Measurements from ENCODE around the gene CCDC149. TPM values are rescaled to one million over a fixed set of nuclear protein-coding genes. Genes with fewer than 3 reads are reported as not detected.

The CCDC149 gene
- total RNA-seq, 1 experiment from 2014 or later: 1.1 TPM

DNA sequence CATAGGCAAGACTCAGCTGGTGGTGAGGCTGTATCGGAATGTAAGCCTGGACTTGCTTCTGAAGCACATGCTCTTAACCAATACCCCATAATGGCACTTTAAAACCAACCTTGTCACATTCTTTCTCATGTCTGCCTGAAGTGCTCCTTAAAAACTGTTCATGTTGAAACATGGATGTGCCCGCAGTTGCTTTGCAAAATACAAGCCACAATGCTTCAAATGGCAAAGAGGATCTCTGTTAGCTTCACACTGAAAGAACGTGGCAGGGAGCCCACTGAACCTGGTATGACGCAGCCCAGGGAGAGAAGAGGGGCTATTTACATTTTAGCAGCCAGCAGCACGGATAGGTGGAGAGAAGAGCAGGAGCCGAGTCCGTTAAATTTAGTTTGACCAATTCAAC is 88.1 kb downstream of the CCDC149 start:
- no peak for DNase-seq
- Histone ChIP-seq H3K27ac (no peak overlapping the region), H3K36me3 (no peaks in the 10 kb centered on the region), H3K4me1 (no peaks in the 10 kb centered on the region), H3K4me3 (no peak overlapping the region), H3K27me3 (no peaks in the 10 kb centered on the region; the same call in 1 of the 2 replicates), H3K9me3 (replicated peaks) (no peaks in the 10 kb centered on the region)

DNA sequence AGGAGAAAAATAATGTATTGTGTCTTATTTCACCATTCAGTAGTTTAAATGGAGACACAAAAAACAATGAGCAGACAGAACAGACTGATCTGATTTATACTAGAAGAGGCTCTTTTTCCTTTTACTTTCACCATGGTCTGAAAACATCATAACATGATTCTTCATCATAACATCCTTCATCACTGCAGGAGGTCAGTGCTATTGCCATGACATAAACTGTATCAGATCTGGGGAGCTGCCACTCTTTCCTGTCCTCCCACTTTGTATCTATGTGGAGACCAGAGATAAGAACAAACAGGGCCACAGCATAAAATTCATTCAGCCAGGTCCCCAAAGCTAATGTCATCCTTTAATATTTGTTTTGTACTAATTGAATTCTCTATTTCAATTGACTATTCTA is 92.3 kb downstream of the CCDC149 start:
- Histone ChIP-seq H3K4me3 (no peak overlapping the region), H3K27me3 (peaks cover under 1% of the 10 kb centered on the region), H3K27ac (no peak overlapping the region), H3K9me3 (replicated peaks) (no peaks in the 10 kb centered on the region), H3K36me3 (no peaks in the 10 kb centered on the region), H3K4me1 (no peaks in the 10 kb centered on the region)
- DNase-seq: no peak

DNA sequence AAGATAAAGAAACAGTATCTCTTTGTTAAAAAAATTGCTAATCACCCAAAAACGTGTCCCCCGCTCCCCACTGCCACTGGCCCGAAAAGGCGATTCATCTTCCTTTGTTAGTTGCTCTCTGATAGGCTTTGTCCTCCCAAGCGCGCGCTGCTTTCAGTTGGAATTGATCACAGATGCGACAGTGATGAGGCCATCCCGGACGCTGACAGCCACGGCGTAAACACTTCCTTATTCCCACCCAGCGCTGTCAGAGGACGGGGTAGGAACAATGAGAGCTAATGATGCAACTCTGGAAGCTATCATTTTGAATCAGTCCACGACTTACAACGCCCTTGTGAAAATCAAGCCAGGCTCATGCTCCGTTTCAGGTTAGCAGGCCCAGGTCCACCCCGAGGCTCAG is 96.0 kb downstream of the CCDC149 start:
- H3K9me3 ChIP-seq (replicated peaks): no peaks in the 10 kb centered on the region
- H3K4me1 ChIP-seq: no peaks in the 10 kb centered on the region
- peaks cover 3% of the 10 kb centered on the region for H3K27me3 ChIP-seq
- no peak for DNase-seq
- no peak overlapping the region for H3K4me3 ChIP-seq
- no peak overlapping the region for H3K27ac ChIP-seq
- no peaks in the 10 kb centered on the region for H3K36me3 ChIP-seq

DNA sequence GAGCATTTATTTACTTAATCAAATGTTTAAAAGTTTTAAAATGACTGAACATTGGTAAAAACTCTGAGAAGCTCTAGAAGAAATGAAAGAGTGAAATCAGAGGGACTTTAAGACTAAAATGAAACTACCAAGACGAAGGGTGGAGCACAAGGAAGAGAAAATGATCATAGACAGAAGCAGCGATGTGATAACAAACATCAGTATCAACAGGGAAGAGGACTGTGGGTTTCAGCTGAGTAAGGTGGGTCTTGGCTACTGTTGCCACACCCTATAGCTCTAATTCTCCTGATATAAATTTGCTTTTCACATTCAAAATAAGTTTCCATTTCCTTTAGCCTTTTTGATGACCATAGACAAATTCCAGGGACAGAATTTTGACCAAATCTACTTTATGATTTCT is 99.1 kb downstream of the CCDC149 start:
- H3K27ac ChIP-seq: no peak overlapping the region
- H3K9me3 ChIP-seq (replicated peaks): no peaks in the 10 kb centered on the region
- H3K27me3 ChIP-seq: peaks cover 3% of the 10 kb centered on the region; the same call in 1 of the 2 replicates
- no peak overlapping the region for H3K4me3 ChIP-seq
- H3K36me3 ChIP-seq: no peaks in the 10 kb centered on the region
- H3K4me1 ChIP-seq: no peaks in the 10 kb centered on the region
- no peak for DNase-seq

DNA sequence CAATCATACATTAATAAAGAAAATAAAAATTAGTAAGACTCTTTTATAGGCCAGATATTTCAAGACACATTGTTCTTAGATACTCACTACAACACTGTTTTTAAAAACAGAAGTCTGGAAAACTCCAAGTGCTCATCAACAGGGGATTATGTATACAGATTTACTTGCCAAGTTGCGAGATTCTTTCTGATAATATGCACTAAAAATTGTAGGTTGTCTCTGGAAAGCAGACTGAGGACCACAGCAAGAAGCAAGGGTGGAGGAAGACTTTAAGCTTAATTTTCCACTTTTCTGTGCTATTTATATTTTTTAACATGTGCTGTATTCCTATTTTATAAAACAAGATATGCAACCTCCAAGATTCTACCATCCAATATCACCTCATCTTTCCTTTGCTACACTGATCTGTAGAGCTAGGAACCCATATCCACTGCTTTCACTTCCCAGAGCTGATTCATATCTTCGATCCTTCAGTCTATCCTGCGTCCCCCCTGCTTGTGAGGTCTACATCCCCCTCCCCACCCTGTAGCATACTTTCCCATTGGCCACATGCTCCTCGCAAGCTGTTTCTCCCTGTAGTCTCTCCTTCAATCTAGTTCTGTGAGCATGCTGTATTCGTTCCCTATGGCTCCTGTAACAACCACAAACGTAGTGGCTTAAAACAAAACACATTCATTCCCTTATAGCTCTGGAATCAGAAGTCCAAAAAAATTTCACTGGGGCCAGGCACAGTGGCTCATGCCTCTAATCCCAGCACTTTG is 101.8 kb downstream of the CCDC149 start:
- Histone ChIP-seq H3K4me1 (no peaks in the 10 kb centered on the region), H3K27ac (no peak overlapping the region), H3K4me3 (no peak overlapping the region), H3K27me3 (peaks cover 8% of the 10 kb centered on the region; the same call in 1 of the 2 replicates), H3K9me3 (replicated peaks) (no peaks in the 10 kb centered on the region), H3K36me3 (no peaks in the 10 kb centered on the region)
- DNase-seq: no peak

DNA sequence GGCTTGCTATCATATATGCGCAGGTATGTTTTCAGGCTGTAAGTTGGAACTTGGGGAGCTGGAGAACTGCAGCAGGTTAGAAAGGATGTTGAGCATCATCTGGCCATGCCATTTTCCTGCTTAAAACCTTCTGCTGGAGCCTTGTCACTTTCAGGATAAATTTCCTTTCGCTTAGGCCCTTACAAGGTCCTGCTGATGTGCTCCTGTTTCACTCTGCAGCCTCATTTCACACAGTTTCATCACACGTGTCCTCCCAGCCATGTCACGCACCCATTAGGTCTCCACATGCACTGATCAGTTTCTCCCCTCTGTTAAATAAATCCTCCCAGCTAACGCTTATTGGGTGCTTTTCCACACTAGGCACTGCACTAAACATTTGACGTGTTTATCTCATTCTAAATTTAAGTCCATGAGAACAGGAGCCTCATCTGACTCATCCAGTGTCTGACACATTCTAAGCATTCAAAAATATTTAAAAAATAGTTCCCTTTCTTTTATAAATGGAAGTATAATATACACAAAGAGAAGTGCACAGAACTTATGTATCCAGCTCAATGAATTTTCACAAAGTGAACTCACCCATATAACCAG is 102.9 kb downstream of the CCDC149 start:
- Histone ChIP-seq H3K27me3 (0 out of 2 replicates have a peak, but pooled peaks cover 5% of the 10 kb centered on the region), H3K36me3 (no peaks in the 10 kb centered on the region), H3K4me1 (no peaks in the 10 kb centered on the region), H3K9me3 (replicated peaks) (no peaks in the 10 kb centered on the region), H3K27ac (no peak overlapping the region), H3K4me3 (no peak overlapping the region)
- DNase-seq: no peak

DNA sequence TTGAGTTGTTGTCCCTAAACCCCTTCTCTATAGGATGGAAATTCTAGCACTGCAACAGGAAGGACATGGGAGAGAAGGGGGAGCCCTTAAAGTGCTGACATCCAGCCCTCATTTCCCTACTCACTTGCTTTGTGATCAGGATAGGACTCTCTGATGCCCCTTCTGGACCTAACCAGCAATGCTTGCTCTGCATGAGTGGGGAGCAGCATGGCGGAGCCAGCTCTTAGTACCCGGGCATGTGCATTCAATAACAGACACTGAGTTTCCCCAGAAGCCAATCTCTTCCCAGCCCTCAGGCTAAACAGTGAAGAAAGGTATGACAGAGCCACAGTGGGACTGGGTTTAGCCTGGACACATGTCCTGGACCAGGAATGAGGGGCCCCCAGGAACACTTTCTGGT is 103.5 kb downstream of the CCDC149 start:
- no peaks in the 10 kb centered on the region for H3K9me3 ChIP-seq (replicated peaks)
- H3K27me3 ChIP-seq: 0 out of 2 replicates have a peak, but pooled peaks cover 5% of the 10 kb centered on the region
- H3K36me3 ChIP-seq: no peaks in the 10 kb centered on the region
- no peak for DNase-seq
- H3K27ac ChIP-seq: no peak overlapping the region
- H3K4me1 ChIP-seq: no peaks in the 10 kb centered on the region
- H3K4me3 ChIP-seq: no peak overlapping the region

DNA sequence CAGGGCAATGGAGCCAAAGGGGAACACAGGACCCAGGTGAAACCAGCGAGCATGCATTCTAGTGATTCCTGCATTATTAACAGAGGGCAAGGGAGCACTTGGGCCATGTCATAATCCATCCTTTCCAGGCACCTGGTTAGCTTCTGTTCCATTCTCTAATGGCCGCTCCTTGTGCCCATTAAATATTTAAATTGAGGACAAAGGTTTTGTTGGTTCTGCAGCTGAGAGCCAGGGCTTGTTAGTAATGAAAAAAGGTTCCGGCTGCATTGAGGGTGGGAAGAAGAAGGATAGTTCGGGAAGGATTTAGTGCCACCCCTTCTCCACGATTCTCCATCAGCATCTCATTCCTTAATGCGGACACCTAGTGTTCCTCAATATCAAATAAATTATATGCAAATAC is 103.9 kb downstream of the CCDC149 start:
- DNase-seq: no peak
- no peaks in the 10 kb centered on the region for H3K9me3 ChIP-seq (replicated peaks)
- H3K36me3 ChIP-seq: no peaks in the 10 kb centered on the region
- no peak overlapping the region for H3K27ac ChIP-seq
- no peaks in the 10 kb centered on the region for H3K4me1 ChIP-seq
- H3K4me3 ChIP-seq: no peak overlapping the region
- 0 out of 2 replicates have a peak, but pooled peaks cover 5% of the 10 kb centered on the region for H3K27me3 ChIP-seq

DNA sequence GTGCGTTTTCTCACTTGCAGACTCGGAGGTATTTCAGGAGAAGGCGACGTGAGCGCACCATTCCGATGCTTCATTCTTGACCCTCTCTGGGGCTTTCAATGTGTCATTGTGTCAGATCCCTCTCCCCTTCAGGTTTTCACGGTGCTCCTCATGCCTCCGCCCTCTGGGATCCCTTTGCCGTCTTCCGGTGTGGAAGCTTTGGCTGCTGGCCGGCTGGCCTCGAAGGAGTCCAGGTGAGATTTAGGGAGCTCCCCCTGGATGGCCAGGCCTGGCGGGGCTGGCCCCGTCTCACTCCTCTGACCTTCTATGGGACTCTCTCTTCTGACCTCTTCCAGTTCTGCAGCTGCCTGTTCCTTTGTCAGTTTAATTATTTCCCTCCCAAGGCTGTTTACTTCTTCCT is 104.6 kb downstream of the CCDC149 start:
- H3K4me3 ChIP-seq: no peak overlapping the region
- H3K27me3 ChIP-seq: 0 out of 2 replicates have a peak, but pooled peaks cover 5% of the 10 kb centered on the region
- peaks cover 2% of the 10 kb centered on the region; the same call in 1 of the 2 replicates for H3K4me1 ChIP-seq
- no peaks in the 10 kb centered on the region for H3K36me3 ChIP-seq
- no peak for DNase-seq
- no peak overlapping the region for H3K27ac ChIP-seq
- H3K9me3 ChIP-seq (replicated peaks): no peaks in the 10 kb centered on the region

DNA sequence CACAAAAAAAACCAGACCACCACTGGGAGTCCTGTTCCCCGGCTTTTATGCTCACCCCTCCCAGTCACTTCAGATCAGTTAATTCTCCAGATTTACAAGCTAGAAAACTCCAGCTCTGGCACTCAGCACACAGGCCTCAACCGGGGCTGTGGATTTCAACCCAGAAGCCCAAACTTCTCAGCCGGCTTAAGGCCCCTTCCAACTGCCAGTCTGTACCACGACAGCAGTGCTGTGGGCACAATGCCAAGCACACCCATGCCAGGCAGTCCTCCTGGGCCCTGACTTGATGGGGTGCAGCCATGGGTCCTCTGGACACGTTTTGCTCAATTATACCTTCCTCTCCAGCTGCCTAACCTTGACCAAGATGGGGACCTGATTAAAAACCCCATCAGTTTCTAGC is 105.2 kb downstream of the CCDC149 start:
- Histone ChIP-seq H3K4me1 (peaks cover 9% of the 10 kb centered on the region), H3K4me3 (no peak overlapping the region), H3K27me3 (0 out of 2 replicates have a peak, but pooled peaks cover 5% of the 10 kb centered on the region), H3K36me3 (no peaks in the 10 kb centered on the region), H3K9me3 (replicated peaks) (no peaks in the 10 kb centered on the region), H3K27ac (no peak overlapping the region)
- DNase-seq: no peak

DNA sequence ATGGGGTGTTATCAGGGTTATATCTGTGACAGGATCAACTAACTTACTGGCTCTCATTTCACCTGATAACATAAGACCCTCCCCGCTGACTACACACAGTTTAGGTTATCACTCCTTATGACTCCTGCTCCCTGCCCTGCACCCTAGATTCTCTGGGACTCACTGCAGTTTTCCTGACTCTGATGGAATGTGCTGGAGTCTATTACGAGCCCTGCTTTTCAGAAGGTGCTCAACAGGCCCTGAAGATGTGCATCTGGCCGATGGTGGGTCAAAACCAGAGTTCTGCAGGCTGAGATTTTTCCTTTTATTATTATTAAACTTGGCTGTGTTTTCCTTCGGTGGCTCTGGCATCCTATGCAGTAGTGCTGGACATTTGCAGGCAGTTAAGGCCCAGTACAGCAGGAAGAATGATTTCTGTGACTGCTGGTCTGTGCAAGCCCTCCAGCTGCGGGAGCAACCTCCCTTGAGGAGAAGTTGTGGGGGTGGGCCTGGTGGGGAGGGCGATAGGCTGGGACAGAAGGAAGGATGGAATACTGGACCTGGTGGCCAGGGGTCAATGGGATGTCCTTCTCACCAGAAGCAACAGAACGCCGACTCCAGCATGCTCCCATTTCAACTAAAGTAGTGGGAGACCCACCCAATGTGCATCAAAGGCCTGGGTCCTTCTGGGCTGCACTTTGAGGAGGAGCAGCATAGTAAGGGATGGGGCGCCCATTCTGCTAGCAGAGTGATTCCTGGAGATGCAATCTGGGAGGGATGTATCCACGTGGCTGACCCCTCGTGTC is 106.4 kb downstream of the CCDC149 start:
- H3K4me3 ChIP-seq: no peak overlapping the region

DNA sequence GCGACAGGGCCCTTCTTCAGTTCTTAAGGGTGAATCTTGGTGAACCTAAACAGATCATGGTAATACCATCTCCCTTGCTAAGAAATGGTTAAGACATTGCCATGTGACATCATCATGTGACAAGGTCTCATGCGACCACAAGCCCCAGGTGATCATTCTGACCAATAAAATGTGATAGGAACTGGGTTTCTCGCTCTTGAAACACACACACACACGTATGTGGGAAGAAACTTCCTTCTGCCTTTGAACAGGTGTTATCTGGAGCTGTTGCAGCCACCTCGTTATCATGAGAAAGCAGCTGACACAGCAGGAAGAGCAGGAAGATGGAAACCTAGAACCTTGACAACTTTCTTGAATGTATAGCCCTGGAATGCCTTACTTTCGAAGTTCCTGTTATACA is 107.3 kb downstream of the CCDC149 start:
- peaks cover 5% of the 10 kb centered on the region; the same call in 1 of the 2 replicates for H3K27me3 ChIP-seq
- no peaks in the 10 kb centered on the region for H3K36me3 ChIP-seq
- no peaks in the 10 kb centered on the region for H3K9me3 ChIP-seq (replicated peaks)

More for the DNA sequence above, 106.4 kb downstream of the CCDC149 start:
- H3K4me1 ChIP-seq: peaks cover 13% of the 10 kb centered on the region
- peaks cover 5% of the 10 kb centered on the region; the same call in 1 of the 2 replicates for H3K27me3 ChIP-seq
- no peaks in the 10 kb centered on the region for H3K36me3 ChIP-seq
- no peaks in the 10 kb centered on the region for H3K9me3 ChIP-seq (replicated peaks)
- H3K27ac ChIP-seq: no peak overlapping the region
- no peak for DNase-seq

DNA sequence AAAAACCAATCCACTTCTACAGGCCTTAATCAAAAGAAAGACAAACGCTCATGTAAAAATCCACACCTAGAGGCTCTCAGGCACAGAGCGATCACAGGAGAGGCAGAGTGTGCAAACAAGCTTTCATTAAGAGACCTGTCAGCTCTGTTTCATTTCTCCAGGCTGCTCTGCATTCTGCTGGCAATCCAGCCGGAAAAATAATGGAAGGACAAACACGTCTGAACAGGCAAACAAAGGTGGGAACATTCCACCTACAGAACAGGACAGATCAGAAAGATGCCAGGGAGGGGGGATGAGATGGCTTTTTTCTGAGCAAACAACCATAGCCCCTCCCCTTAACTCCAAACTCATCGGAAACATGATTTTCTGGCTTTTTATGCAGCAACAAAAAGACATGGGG is 107.8 kb downstream of the CCDC149 start:
- H3K4me3 ChIP-seq: no peak overlapping the region
- no peak for DNase-seq
- H3K4me1 ChIP-seq: peaks cover 13% of the 10 kb centered on the region
- H3K36me3 ChIP-seq: no peaks in the 10 kb centered on the region
- no peaks in the 10 kb centered on the region for H3K9me3 ChIP-seq (replicated peaks)
- peaks cover 5% of the 10 kb centered on the region; the same call in 1 of the 2 replicates for H3K27me3 ChIP-seq
- H3K27ac ChIP-seq: no peak overlapping the region

More for the DNA sequence above, 107.3 kb downstream of the CCDC149 start:
- H3K27ac ChIP-seq: no peak overlapping the region
- H3K4me3 ChIP-seq: no peak overlapping the region
- peaks cover 13% of the 10 kb centered on the region for H3K4me1 ChIP-seq
- DNase-seq: no peak

DNA sequence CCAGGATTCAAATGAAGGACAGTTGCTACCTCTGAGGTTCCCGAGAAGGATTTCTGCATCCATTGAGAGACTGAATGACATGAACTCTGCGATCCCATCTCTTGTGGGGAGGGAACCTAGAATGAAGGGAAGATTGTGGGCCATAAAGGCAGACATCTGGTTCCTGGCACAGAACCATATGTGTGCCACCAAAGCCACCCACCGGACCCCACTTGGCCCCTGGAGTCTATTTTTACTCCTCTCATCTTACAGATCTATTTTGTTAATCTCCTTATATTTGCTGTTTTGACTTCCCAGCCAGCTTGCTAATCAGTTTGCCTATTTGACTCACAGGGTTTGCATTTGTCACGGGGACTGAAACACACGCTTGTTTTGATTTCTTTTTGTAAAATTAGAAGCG is 110.2 kb downstream of the CCDC149 start:
- Histone ChIP-seq H3K27me3 (peaks cover 5% of the 10 kb centered on the region; the same call in 1 of the 2 replicates), H3K36me3 (no peaks in the 10 kb centered on the region), H3K9me3 (replicated peaks) (no peaks in the 10 kb centered on the region), H3K4me1 (peaks cover 13% of the 10 kb centered on the region), H3K27ac (no peak overlapping the region), H3K4me3 (no peak overlapping the region)
- peak in 1 of 2 experiments; percentile 27 for DNase-seq

Measured in SJCRH30 (cell line).